CD4-positive, alpha-beta T cell treated with Interleukin-4 for 1 hour (primary cell): ENCODE measurements around the gene LCMT2.
"Not testable (repeated sequence)": the region's sequence is repeated elsewhere in the genome, so short reads cannot be mapped to it uniquely, and the experiment has no call there.

Experiments
- DNase-seq, 2 donors: peaks; one replicate each; pipeline ENCODE4 v3.0.0-alpha.2; 2020 to 2022

The LCMT2 gene

GRCh38 chr15:43314171-43314570 lies 16.2 kb downstream of the LCMT2 start:
- no peak for DNase-seq

- DNase-seq = no peak
Measured at GRCh38 chr15:43312378-43312777, 18.0 kb downstream of the LCMT2 start.

GRCh38 chr15:43302205-43302817 lies 28.1 kb downstream of the LCMT2 start, which contains the start of gene TGM7:
Gene TGM7, minus strand, starts transcription at chr15:43302255.
- DNase-seq = no peak

GRCh38 chr15:43299884-43300283 lies 30.5 kb downstream of the LCMT2 start:
- no peak for DNase-seq

GRCh38 chr15:43299411-43299810 lies 31.0 kb downstream of the LCMT2 start:
- no peak for DNase-seq

GRCh38 chr15:43294091-43294706 lies 36.2 kb downstream of the LCMT2 start:
- DNase-seq = no peak

GRCh38 chr15:43293432-43293831 lies 36.9 kb downstream of the LCMT2 start:
- no peak for DNase-seq

- no peak for DNase-seq
Measured at GRCh38 chr15:43292375-43293078, 37.8 kb downstream of the LCMT2 start.

GRCh38 chr15:43289656-43290055 lies 40.7 kb downstream of the LCMT2 start:
- DNase-seq = not testable (repeated sequence)

- DNase-seq = no peak
Measured at GRCh38 chr15:43287254-43287653, 43.1 kb downstream of the LCMT2 start.

GRCh38 chr15:43286074-43286473 lies 44.3 kb downstream of the LCMT2 start:
- DNase-seq = no peak

GRCh38 chr15:43285609-43286037 lies 44.8 kb downstream of the LCMT2 start:
- peak; percentile 55 to 75 for DNase-seq

- DNase-seq = no peak
Measured at GRCh38 chr15:43283526-43283925, 46.8 kb downstream of the LCMT2 start.

- DNase-seq = no peak
Measured at GRCh38 chr15:43281926-43282602, 48.3 kb downstream of the LCMT2 start.

GRCh38 chr15:43280996-43281395 lies 49.4 kb downstream of the LCMT2 start:
- DNase-seq = no peak

- DNase-seq = no peak
Measured at GRCh38 chr15:43279496-43279895, 50.9 kb downstream of the LCMT2 start.

GRCh38 chr15:43278869-43279268 lies 51.5 kb downstream of the LCMT2 start:
- DNase-seq = no peak

- no peak for DNase-seq
Measured at GRCh38 chr15:43277901-43278300, 52.5 kb downstream of the LCMT2 start.

GRCh38 chr15:43277231-43277823 lies 53.0 kb downstream of the LCMT2 start:
- DNase-seq = no peak

- no peak for DNase-seq
Measured at GRCh38 chr15:43276563-43277200, 53.7 kb downstream of the LCMT2 start.

GRCh38 chr15:43275740-43276562 lies 54.4 kb downstream of the LCMT2 start:
- DNase-seq = no peak

GRCh38 chr15:43274136-43274535 lies 56.2 kb downstream of the LCMT2 start:
- DNase-seq = no peak
